Transverse colon (tissue), 3 donors: ENCODE results near the gene MAPK4.

ENCODE experiments used
- CTCF ChIP-seq, 5 experiments: fragments of 200-600 bp in 3 of 5; fragments of 450-650 bp in 2 of 5; sonication (generic) in 3 of 5; IDR thresholded peaks; 1 replicate in 2 of 5; 2 replicates in 3 of 5; pipeline ENCODE4 v1.5.1; 2016 to 2017; ENCODE audit warnings: antibody characterized with exemption in 5 of 5, inconsistent platforms in 3 of 5, mild to moderate bottlenecking in 2 of 5, moderate library complexity in 1 of 5
- POLR2A ChIP-seq: fragments of 450-650 bp; IDR thresholded peaks from one replicate; pipeline ENCODE4 v1.6.1; 2016; ENCODE audit warnings: antibody characterized with exemption, mild to moderate bottlenecking, moderate library complexity

- TF ChIP-seq POLR2A (no peak), CTCF (IDR thresholded peaks at IDR 0.05) (no peak)
Measured at GRCh38 chr18:50745945-50746344, 186.1 kb downstream of the MAPK4 start.
